HG02981 (cell line): ENCODE results near the gene CA10.

ENCODE experiments used
- ATAC-seq: cut with Tn5 transposase; IDR thresholded peaks from one replicate; pipeline ENCODE4 v1.9.1; 2021; ENCODE audit warnings: mild to moderate bottlenecking, moderate library complexity; ENCODE audit not compliant: unreplicated experiment

Gene CA10

DNA sequence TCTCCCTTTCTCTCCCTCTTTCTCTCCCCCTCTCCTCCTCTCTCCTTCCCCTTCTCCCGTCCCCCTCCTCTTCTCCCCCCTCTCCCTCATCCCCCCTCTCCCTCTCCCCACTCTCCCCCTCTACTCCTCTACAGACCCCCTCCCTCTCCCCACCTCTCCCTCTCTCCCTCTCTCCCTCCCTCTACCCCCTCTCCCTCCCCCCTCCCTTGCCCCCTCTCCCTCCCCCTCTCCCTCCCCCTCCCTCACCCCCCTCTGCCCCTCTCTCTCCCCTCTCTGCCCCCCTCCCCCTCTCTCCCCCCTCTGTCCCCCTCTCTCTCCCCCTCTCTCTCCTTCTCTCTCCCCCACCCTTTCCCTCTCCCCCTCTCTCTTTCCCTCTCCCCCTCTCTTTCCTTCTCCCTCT, 545.3 kb downstream of the CA10 start:
- ATAC-seq: no peak

DNA sequence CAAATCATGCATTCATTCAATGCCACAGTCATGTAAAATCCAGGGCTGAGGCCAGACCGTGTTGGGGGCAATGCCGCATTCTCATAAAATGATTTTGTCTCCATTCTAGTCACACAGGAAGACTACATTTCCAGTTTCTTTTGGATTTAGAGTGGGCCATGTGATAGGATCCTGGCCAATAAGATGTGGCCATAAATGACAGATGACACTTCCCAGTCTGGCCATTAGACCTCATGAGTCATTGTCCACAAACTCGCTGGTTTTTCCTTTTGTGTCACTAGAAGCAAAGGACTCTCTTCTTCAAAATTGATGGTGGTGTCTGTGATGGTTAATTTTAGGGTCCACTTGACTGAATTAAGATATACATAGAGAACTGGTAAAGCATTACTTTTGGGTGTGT, 545.8 kb downstream of the CA10 start:
- no peak for ATAC-seq

DNA sequence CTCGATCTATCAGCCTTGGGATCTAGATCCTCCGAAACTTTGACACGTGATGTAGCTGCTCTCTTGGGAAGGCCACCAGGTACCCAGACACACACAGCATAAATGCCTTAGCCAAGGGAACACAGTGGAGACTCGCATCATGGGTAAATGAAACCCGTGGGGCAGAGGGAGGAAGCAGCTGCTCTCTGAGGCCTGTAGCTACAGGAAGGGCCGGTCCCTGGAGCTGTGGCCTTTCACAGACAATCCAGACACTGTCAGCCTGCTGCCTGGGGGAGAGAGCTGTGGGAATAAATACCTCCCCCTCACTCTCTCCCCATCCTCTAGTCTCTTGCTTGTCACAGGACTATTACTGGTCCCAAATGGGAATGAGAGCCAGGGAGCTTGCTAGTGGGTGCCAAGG, 546.9 kb downstream of the CA10 start:
- ATAC-seq: no peak

GRCh38 chr17:51610834-51611233, 547.7 kb downstream of the CA10 start:
- ATAC-seq: no peak

- ATAC-seq: no peak
These were observed 548.4 kb downstream of the CA10 start for GRCh38 chr17:51610155-51610554.

- no peak for ATAC-seq
These were observed 550.1 kb downstream of the CA10 start for GRCh38 chr17:51608251-51608933.

DNA sequence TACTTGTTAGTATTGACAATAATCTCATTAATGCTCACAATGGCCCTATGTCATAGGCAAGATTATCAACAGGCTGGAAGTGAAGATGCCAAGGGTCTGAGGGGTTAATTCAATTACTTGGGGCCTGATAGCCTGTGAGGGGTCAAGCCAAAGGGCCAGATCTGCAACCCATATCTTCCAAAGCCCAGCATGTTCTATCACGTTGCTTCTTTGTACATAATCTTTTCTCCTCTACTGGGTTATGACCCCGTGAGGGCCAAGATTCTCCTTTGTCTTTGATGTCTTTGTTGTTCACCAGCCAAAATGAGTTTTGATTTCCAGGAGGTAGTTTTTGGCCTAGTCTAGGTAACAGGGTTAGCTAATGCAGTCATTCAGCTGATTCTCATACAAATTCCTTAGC, 551.0 kb downstream of the CA10 start:
- ATAC-seq: no peak

DNA sequence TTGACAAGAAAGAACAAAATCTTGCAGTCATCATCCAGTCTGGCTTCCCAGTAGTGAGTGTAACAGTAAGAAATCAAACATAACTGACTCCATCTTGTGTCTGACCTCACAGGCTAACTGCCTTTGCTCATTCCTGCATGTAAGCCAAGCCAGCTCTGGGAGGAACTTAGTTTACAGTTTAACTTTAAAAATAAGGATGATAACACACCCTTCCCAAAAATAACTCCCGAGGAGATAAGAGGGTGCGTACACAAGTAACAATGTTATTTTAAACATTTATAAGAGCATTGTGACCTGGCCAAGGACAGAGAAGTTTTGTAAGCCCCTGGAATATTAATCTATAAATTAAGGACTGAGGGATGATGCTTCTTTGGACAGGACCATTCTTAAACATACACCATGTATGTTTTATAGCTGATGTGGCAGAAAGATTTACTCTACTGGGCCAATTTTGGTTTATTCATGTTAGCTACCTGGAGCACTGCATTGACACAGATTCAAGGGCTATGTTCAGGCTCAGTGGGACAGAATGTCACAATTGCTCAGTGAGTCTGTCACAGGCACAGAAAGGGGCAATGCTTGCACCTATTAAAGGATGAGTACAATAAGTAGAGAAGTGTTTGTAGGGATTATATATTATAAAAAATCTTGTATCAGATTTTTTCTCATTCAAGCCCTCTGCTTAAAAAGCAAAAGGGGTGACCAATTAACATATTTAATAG, 554.1 kb downstream of the CA10 start:
- no peak for ATAC-seq

- no peak for ATAC-seq
These were observed 556.8 kb downstream of the CA10 start for GRCh38 chr17:51601622-51602261.

DNA sequence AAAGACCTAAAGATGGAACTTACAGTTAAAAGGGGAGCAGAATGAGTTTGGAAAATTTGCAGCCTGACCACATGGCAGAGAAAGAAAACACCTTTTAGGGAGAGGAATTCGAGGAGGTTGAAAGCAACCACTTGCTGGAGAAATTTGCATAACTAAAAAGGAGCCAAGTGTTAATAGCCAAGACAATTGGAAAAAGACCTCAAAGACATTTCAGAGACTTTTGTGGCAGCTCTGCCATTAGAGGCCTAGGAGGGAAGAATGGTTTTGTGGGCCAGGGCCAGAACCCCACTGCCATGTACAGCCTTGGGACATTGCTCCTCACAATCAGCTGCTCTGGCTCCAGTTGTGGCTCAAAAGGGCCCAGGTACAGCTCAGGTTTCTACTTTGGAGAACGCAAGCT, 559.7 kb downstream of the CA10 start:
- ATAC-seq: no peak

GRCh38 chr17:51597345-51597744, 561.2 kb downstream of the CA10 start:
- ATAC-seq: no peak

GRCh38 chr17:51595826-51596398, 562.6 kb downstream of the CA10 start:
- no peak for ATAC-seq

GRCh38 chr17:51590071-51590656, 568.4 kb downstream of the CA10 start:
- ATAC-seq: no peak

- ATAC-seq: no peak
These were observed 570.5 kb downstream of the CA10 start for GRCh38 chr17:51588063-51588462.

GRCh38 chr17:51587516-51587915, 571.0 kb downstream of the CA10 start:
- ATAC-seq: no peak

DNA sequence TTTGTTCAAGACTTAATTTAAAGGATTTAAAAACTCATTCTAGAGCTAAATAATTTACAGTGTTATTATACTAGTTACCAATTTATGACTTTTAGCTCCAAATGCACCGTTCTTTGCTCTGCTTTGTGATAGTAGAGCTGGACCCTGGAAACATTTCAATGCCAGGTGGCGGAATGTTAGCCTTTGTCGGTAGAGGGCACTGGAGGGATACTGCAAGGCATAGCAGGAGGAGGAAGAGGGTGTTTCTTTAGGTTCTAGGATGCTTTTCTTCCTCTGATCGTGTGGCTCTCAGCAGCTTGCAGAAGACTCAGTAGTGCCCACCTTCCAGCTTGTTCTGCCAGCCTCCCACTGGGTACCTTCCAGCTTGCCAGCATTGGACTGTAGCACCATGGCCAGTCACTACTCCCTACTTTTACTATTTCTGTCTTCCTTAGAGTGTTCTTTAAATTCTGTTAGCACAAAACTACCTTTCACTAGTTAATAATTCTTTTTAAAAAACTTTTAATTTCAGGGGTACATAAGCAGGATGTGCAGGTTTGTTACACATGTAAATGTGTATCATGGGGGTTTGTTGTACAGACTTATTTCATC, 572.9 kb downstream of the CA10 start:
- no peak for ATAC-seq

DNA sequence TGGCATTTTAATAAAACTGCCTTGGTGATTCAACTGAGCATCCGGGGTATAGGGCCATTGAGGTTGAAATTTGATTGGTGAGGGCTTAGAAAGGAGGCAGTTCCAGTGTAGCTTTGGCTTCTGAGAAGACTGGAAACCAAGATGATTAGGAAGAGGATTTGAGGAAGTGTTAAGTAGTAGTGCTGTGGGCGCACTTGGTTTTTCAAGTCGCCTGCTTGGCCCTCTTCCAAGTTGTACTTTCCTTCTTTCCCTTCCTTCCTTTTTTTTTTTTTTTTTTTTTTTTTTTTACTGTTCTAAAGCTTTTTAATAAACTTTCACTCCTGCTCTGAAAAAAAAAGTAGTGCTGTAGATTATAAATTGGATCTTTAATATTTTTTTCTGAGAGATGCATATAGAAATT, 577.6 kb downstream of the CA10 start:
- no peak for ATAC-seq
